HG03442 (cell line): ENCODE results near the gene TASOR.

Experiments
- ATAC-seq: cut with Tn5 transposase; IDR thresholded peaks from one replicate; pipeline ENCODE4 v1.9.1; 2021; ENCODE audit warnings: mild to moderate bottlenecking, moderate library complexity; ENCODE audit not compliant: unreplicated experiment

Gene TASOR

GRCh38 chr3:56682462-56683121 lies 473 bp downstream of the TASOR start:
- ATAC-seq, result peak; percentile 63

GRCh38 chr3:56681984-56682461 lies 1.0 kb downstream of the TASOR start:
- ATAC-seq, result no peak

- ATAC-seq, result no peak
Measured at GRCh38 chr3:56680054-56680580, 2.9 kb downstream of the TASOR start.

- peak; percentile 78 for ATAC-seq
Measured at GRCh38 chr3:56677286-56677685, 5.8 kb downstream of the TASOR start.

- ATAC-seq, result no peak
Measured at GRCh38 chr3:56673781-56674457, 9.1 kb downstream of the TASOR start.

GRCh38 chr3:56667973-56668579 lies 15.0 kb downstream of the TASOR start:
- no peak for ATAC-seq

GRCh38 chr3:56664823-56665222 lies 18.2 kb downstream of the TASOR start:
- ATAC-seq, result no peak

- ATAC-seq, result no peak
Measured at GRCh38 chr3:56655709-56656108, 27.4 kb downstream of the TASOR start.

GRCh38 chr3:56654460-56654859 lies 28.6 kb downstream of the TASOR start:
- no peak for ATAC-seq

GRCh38 chr3:56645407-56645806 lies 37.7 kb downstream of the TASOR start:
- no peak for ATAC-seq

GRCh38 chr3:56633602-56634535 lies 49.2 kb downstream of the TASOR start:
- ATAC-seq, result no peak
